Measurements from ENCODE around the gene CCNDBP1.

DNA sequence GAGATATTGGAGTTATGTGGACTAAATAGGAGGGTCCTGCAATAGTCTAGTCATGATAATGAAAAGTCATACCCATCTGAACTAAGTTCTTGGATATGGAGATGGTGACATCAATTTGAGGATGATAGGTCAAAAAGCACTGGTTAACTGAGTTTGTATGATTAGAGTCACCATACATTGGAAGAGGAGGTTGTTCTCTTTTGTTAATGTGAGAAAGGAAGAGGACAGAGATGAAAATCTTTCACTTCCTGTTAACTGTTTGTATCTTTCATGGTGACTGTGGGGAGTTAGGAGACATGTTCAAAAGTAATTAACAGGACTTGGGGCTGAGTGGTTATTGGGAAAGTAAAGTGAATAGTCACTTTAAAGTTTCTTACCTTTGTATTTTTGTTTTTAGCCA is 40.7 kb upstream of the CCNDBP1 start:
- TF ChIP-seq CTCF (conservative IDR thresholded peaks at IDR 0.05; ENCODE audit: low read length) (no peak), EZH2phosphoT487 (IDR thresholded peaks at IDR 0.05; ENCODE audit: borderline replicate concordance) (no peak)
